GM18508 (cell line): ENCODE results near the gene BPI.
"Not testable (repeated sequence)": the region's sequence is repeated elsewhere in the genome, so short reads cannot be mapped to it uniquely, and the experiment has no call there.

Experiments
- ATAC-seq: cut with Tn5 transposase; IDR thresholded peaks from one replicate; pipeline ENCODE4 v1.9.1; 2021; ENCODE audit warnings: moderate number of reproducible peaks; ENCODE audit not compliant: insufficient read depth, unreplicated experiment

The BPI gene

DNA sequence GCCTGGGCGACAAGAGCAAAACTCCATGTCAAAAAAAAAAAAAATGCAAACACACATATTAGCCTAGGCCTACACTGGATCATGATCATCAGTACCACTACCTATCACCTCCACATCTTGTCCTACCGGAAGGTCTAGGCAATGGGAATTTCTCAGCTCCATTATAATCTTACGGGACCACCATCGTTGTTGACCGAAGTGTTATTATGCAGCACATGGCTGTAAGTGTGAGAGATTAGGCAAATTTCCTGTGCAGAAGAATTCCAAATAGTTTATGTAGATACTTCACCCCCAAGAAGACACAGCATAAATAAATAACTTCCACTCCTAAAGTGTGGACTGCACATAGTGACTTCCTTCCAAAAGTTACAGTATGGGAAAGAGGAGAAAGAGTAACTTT is 26.7 kb upstream of the BPI start:
- no peak for ATAC-seq

DNA sequence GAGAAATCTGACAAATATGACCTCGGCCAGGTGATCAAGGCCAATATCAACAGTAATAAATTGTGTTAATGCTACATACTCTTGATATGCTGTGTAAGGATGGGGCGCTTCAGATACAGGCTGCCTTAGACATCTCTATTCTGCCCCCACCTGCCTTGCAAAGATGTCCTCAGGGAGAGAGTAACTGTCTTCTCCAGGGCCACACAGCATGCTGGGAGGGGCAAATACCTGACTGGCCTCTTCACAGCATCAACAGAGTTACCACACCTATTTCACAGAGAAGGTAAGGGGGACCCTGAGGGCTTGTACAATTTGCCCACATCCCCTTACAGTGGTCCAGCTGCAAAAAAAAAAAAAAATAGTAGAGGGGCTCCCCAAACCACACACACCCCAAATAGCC is 26.3 kb upstream of the BPI start:
- ATAC-seq = no peak

DNA sequence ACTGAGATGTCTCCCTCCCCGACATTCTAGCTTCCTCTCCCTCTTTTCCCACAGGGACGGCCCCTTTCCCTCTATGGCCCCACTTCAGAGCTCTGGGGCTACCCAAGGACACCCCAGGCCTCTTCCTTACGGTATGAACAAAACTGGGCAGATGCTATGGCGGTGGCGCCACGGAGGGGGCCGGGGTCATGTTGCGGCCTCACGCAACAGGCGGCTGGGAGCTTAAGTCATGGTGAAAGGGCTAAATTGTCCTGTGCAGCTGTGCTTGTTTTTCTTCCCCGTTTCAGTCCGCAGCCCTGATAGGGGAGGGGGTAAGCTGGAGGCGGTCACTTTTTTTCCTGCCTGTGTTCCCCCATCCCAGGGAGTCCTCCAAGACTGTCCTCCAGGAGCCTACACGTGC is 25.8 kb upstream of the BPI start:
- no peak for ATAC-seq

DNA sequence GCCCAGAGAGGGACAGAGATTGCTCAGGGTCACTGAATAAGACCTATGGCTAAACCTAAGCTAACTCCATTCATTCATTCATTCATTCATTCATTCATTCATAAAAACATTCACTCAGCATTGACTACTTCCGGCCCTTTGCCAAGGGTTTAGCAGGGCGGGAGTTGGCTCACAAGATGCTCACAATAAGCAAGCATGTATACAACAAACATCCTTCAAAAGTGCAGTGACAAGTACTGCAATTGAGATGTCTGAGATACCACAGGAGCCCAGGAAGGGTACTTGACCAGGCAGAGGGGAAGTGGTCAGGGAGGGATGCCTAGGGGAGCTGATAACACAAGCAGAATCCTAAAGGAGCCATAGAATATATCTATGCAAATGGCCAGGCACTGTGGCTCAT is 25.2 kb upstream of the BPI start:
- ATAC-seq = no peak

DNA sequence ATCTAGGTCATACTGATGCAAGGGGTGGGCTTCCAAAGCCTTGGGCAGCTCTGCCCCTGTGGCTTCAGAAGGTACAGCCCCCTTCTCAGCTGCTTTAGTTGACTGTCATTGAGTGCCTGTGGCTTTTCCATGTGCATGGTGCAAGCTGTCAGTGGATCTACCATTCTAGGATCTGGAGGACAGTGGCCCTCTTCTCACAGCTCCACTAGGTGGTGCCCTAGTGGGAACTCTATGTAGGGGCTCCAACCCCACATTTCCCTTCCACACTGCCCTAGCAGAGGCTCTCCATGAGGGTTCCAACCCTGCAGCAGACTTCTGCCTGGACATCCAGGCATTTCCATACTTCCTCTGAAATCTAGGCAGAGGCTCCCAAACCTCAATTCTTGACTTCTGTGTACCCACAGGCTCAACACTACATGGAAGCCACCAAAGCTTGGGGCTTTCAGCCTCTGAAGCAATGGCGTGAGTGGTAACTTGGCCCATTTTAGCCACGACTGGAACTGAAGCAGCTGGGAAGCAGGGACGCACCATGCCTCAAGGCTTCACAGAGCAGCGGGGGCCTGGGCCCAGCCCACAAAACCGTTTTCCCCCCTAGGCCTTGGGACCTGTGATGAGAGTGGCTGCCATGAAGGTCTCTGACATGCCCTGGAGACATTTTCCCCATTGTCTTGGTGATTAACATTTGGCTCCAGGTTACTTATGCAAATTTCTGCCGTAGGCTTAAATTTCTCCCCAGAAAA is 22.6 kb upstream of the BPI start:
- not testable (repeated sequence) for ATAC-seq

DNA sequence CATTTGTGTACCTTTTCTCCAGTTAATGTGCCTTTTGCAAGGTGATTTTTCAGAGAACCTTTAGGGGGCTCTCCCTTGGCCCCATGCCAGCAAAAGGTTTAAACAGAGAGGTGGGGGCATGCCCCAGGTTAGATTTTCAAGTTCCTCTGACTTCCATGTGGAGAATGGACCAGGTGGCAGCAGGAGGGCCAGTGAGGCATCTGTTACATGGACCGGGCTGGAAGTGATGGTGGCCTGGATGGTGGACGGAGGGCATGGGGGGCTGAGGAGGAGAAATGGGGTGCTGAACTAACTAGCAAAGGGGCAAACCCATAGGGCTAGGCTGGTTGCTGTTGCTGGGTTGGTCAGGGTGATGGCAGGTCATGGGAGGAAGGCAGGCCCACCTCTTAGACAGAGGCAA is 20.7 kb upstream of the BPI start:
- ATAC-seq = no peak

DNA sequence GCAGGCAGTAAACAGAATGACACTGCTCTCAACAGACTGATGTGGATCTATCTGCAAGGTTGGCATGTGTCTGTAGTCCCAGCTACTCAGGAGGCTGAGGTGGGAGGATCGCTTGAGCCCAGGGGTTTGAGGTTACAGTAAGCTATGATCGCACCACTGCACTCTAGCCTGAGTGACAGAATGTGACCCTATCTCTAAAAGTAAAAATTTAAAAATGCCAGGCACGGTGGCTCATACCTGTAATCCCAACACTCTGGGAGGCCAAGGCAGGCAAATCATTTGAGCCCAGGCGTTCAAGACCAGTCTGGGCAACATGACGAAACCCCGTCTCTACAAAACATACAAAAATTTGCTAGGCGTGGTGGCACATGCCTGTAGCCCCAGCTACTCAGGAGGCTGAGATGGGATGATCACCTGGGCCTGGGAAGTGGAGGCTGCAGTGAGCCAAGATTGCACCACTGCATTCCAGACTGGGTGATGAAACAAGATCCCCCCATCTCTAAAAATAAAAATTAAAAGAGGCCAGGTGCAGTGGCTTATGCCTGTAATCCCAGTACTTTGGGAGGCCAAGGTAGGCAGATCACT is 19.8 kb upstream of the BPI start:
- ATAC-seq = not testable (repeated sequence)

DNA sequence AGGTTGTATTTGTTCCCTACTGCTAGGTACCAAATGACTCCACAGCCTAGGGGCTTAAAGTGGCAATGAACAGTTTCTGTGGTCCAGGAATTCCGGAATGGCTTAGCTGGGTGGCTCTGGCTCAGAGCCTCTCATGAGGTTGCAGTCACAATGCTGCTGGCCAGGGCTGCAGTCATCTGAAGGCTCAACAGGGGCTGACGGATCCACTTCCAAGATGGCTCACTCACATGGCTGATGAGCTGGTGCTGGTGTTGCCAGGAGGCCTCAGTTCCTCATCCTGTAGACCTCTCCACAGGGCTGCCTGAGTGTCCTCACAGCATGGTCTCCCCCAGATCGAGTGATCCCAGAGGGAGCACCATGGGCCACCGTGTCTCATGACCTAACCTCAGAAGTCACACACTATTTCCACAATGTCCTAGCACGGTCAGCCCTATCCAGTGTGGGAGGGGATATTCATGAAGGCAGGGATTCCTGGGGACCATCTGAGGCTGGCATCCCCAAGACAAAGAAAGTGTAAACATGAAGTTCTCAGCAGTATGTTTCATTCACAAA is 19.0 kb upstream of the BPI start:
- no peak for ATAC-seq

DNA sequence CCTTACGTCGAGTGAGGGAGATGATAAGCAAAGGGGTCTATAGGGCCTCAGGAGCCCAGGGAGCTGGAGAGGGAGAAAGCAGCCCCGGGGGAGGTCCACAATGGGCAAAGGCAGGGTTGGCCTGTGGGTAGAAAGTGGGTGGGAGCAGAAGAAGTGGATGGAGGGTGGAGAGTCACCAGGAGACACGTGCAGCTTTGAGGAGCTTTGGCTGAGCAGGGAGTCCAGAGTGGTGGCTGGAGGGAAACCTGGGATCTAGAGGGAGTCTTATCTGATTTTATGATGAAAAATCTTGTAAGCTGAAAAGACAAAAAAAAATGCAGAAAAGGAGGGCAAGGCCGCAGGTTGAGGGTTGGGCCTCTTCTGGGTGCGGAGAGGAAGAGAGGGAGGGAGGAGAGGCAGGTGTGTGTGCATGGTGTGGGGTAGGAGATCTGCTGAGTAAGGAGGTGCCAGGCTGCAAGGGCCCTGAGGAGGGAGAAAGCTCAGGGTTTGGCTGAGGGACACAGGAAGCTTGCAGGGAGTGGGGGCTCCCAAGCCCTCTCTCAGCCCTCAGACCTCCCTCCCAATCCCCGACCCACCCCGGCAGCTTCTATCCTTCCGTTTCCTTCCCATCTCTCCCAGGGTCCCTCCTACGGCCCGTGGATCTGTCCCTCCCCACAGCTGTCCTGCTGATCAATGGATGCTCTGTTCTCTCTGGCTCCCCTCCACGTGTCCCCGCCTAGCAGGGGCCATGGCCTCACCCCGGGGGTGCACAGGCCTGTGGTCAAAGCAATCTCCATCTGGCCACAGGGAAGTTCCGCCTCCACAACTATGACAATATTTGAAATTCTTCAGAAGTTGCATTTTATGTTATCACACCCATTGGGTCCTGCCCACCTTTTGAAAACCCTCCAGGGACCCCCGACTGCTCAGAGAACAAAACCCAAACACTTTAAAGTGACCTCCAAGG is 17.1 kb upstream of the BPI start:
- no peak for ATAC-seq

DNA sequence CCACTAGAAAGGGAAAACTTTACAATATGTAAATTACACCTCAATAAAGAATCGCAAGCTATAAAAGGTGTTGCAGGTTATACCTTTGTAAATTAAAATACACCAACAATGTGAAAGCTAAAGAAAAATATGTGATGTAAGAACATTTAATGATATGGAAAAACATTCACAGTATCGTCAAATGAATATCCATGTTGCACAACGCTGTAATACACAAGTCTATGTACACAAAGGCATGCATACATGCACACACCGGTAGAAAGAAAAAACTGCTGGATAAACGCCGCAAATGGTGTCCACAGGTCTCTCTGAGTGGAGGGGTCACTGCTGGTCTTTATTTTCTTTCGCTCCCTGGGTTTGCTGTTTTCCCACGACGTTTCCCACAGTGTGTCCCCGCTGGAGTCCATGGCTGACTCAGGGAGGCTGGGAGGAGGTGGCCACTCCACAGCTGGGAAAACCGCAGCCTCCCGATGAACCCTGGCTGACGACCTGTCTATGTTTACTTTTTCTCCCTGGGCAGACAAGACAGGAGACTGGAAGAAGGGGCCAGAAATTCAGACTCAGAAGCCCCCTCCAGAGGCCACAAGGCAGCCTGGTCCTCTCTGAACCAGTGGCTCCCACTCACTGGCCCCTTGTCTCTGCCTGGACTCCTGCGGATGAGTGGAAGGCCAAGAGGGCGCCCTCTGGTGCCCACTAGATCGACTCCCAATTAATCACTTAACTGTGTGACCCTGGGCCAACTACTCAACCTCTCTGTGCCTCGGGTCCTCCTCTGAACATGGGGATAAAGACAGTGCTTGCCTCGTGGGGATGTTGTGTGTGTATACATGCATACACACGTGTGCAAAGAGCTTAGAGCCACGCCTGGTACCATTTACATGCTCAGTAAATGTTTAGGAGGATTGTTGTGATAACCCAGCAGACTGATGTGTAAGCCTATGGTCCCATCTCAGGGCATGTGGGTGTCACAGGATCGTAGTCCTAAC is 12.8 kb upstream of the BPI start:
- no peak for ATAC-seq

DNA sequence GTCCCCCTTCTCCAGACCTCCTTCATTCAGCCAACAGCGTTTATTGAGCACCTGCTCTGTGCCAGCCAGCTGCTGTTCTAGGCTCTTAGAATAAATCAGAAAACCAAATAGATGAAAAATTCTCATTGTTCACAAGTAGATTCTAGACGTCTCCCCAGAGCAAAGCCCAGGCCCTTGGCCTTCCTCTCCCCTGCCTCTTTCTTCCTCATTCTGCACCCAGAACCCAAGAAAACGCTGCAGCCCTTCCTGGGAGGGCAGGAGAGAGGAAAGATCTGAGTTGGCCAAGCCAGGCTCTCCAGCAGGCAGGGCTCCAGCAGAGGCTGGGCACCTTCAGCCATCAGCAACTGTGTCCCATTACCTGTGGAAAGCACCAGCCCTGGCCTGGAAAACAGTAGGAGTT is 12.0 kb upstream of the BPI start:
- no peak for ATAC-seq

DNA sequence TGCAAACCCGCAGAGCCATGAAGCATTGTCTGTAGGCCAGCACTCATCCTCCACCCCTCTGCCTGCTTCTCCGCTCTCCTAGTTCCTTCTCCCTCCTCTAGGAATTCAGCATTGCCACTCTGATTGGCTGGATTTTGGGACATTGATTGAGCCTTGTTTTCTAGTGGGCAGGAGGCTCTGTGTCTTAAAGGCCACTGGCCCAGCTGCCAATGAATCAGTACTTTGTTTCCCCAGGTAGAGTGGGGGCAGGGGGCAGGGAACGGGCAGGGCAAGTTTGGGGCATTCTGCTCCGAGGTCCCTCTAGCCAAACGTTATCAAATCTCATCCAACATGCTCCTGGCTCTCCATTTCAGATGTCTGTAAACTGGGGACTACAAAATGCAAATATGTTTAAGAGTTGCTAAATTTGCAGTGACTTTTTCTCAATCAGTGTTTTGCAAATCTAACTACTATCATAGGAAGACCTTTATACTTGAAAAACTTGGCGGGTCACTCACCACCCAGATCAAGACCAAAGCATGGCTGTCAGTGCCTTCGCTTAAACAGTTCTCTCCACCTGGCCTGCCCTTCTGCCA is 10.4 kb upstream of the BPI start:
- no peak for ATAC-seq

DNA sequence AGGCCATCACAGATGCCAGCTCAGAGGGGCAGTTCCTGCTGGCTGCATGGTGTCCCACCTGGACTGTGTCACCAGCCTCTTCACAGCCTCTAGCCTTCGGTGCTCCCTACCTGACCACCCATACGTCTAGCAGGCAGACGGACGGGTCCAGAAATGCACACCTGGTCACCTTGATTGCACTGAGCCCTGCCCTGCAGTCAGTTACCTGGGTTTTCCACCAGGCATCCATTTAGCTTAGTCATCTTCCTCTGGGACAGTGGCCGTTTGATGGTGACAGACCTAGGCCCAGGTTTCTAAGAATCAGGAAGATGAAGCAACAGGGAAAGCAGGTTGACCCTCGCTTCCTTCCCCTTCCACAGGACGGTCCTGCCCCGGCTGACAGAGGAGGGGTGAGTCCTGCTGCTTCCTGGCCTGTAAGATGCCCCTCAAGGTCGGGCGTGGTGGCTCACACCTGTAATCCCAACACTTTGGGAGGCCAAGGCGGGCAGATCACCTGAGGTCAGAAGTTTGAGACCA is 9.8 kb upstream of the BPI start:
- no peak for ATAC-seq

DNA sequence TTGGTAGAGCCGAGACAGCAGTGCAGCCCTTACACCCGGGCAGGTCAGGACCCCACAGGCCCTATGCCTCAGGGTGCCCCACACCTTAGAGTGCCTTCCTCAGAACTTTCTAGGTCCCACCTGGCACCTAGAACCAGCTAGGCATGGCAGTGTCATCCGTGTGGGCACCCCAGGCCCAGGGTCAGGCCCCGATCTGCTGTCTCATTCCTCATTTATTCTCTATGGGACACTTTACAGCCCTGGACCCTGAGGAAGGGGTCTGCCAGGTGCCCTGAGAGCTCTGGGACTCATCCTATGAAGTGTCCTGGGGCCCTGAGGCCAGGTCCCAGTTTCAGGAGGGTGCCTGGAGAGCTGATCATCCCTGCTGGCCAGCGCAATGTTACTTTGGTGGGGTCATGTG is 8.1 kb upstream of the BPI start:
- ATAC-seq = no peak

DNA sequence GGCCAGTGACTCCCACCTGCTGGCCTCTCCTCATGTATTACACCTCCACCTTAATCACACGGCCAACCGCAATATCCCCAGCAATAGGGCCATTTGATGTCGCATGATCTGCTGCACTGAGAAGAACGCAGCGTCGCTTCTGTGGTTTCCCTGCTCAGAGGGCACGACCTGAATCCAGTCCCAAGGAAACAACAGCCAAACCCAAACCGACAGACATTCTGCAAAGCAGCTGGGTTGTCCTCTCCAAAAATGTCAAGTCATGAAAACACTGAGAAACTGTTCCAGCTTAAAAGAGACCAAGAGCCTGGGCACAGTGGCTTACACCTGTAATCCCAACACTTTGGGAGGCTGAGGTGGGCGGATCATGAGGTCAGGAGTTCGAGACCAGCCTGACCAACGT is 7.5 kb upstream of the BPI start:
- ATAC-seq = no peak

DNA sequence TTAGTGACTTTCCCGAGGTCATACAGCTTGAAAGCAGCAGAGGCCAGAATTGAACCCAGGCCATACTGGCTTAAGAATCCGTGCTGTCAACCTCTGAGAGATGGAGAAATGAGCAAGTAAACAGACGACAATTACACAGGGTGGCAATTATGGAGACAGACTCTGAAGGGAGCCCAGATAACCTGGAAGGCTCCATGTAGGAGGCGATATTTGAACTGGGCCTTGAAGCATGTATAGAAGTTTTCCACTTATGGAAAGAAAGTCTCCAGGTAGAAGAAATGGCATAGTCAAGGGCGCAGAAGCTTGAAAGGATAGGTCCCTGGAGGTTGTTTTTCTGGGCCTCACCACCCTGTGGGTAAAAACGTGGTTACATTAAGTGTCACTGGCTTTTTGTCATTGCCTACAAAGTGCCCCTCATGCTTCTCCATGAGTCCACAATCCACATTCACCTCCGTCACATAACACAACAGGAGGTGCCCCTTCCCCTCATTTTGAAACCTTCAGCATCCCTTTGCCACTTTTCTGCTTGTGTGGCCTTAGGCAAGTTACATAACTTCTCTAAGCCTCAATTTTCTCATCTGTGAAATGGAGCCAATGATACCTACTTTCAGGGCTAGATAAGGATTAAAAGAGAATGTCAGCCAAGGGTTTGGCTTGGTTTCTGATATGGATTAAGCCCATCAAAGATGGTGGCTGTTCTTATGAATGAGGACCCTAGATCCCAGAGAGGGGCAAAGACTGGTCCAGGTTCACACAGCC is 5.9 kb upstream of the BPI start:
- ATAC-seq = no peak

DNA sequence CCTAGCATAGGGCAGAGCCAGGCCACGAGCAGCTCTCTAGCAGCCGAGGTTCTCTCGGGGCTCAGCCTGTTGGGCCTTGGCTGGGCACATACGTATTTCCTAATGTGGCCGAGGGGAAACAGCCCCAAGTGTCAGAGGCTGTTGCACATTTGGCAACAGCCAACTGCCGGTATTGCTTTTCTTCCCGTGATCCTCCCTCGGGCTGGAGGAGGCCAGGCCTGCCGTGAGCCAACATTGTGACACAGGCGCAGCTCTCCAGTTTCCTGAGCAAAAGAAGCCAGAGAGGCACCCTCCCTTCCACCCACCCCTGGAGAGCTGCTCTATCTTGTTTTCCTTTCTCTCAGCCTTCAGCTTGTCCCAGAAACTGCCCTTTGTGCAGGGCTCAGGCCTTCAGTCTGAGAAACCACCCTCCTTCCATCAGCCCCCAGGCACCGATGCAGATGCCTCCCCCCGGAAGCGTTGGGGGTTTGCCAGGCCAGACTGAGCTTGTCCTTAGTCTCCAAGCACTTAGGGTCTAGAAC is 5.1 kb upstream of the BPI start:
- ATAC-seq = no peak

DNA sequence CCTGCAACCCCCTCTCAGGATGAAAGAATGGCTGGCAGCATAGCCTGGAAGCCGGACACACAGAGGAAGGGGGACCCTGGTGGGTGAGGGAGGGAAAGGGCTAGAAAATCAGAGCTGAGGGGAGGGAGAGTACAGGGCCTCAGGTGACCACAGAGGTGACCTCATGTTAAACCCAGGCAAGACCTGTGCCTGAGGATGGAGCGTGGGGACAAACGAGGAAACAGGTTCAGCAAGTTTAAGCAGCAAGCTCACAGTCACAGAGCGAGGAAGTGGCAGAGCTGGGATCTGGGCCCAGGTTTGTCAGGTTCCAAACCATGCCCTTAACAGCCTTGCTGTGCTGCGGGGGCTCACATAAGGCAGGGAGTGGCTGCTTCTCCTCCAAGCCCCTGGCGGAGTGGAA is 4.0 kb upstream of the BPI start:
- no peak for ATAC-seq
